Heart right ventricle (tissue), 16 donors: Measurements from ENCODE around the gene FBXW12. TPM values are rescaled to one million over a fixed set of nuclear protein-coding genes. Genes with fewer than 3 reads are reported as not detected.

Experiments
- ATAC-seq, 8 donors: fragments of 200-7000 bp; cut with Tn5 transposase; one replicate each; pipeline ENCODE4 v1.9.1; 2020; ENCODE audit warnings: mild to moderate bottlenecking in 8 of 8, moderate library complexity in 8 of 8, moderate number of reproducible peaks in 1 of 8
- DNase-seq, 2 donors: peaks; one replicate each; pipeline ENCODE4 v3.0.0-alpha.2; 2020
- H3K27ac ChIP-seq, 10 donors: fragments of 200-600 bp; sonication (generic) in 2 of 10; one replicate each; pipeline versions ENCODE4 v1.5.0 to v1.8.0; 2020 to 2022; ENCODE audit warnings: mild to moderate bottlenecking in 3 of 10
- H3K27me3 ChIP-seq, 7 donors: fragments of 200-600 bp; one replicate each; pipeline ENCODE4 v1.8.0; 2021 to 2022; ENCODE audit warnings: mild to moderate bottlenecking in 2 of 7
- H3K36me3 ChIP-seq, 9 donors: fragments of 200-600 bp; sonication (generic) in 1 of 9; one replicate each; pipeline versions ENCODE4 v1.5.0 to v1.8.0; 2020 to 2022; ENCODE audit warnings: mild to moderate bottlenecking in 2 of 9
- H3K4me1 ChIP-seq, 9 donors: fragments of 200-600 bp; sonication (generic) in 1 of 9; one replicate each; pipeline versions ENCODE4 v1.5.0 to v1.8.0; 2020 to 2022; ENCODE audit warnings: mild to moderate bottlenecking in 4 of 9
- H3K4me3 ChIP-seq, 10 donors: fragments of 200-600 bp; sonication (generic) in 2 of 10; one replicate each; pipeline versions ENCODE4 v1.5.0 to v1.8.0; 2020 to 2022; ENCODE audit warnings: mild to moderate bottlenecking in 7 of 10, moderate library complexity in 2 of 10
- H3K9me3 ChIP-seq, 11 donors: fragments of 200-600 bp in 10 of 11; sonication (generic) in 2 of 11; one replicate each; pipeline versions ENCODE4 v1.5.0 to v1.8.0; 2013 to 2022; ENCODE audit warnings: mild to moderate bottlenecking in 2 of 11, control low read depth in 1 of 11, moderate library complexity in 1 of 11
- WGBS, 2 donors: extraction: QIAGEN DNeasy Blood & Tissue Kit; methylation state at CpG; one replicate each; pipeline ENCODE4 v1.1.7; 2013; ENCODE audit warnings: inconsistent platforms in 1 of 2; 5-methylcytosine and 5-hydroxymethylcytosine counted together
- intact Hi-C, 10 donors: fragments of 100-400 bp; cut with DNase I; formaldehyde crosslinking; loops; one replicate each; pipeline versions ENCODE4 v1.11.1 to v1.14.2; 2022
- polyA plus RNA-seq, 2 donors: library from polyadenylated mRNA; stranded (reverse); fragments of 200-250 nt; gene quantifications; one replicate each; pipeline ENCODE4 v1.2.3, GENCODE V29; 2013
- total RNA-seq, 10 donors: library from RNA; stranded (reverse); fragmentation: NEBNext Ultra II Directional in 3 of 10; extraction: Animal tissue kit (Norgen Biotek cat#: 25700) in 3 of 10; gene quantifications; one replicate each; pipeline versions ENCODE4 v1.2.1 to v1.2.4, GENCODE V29; 2021 to 2023
- TF ChIP-seq, protein P1 (sequence below), 9 donors: fragments of 200-600 bp; sonication (generic) in 2 of 9; IDR thresholded peaks; one replicate each; pipeline versions ENCODE4 v1.5.0 to v1.8.0; 2021 to 2022; ENCODE audit warnings: antibody characterized with exemption in 9 of 9, mild to moderate bottlenecking in 5 of 9, moderate library complexity in 1 of 9
- donor health status: Arrhythmogenic right ventricular cardiomyopathy.
- donor health status: ischemic (EF 13 %, LVEDD 7.1; RV severe dilation, severe dysfunction).
- donor health status: healthy with polysubstance abuse.
- donor health status: DM: no; HTN: yes; CAD: no.
- donor health status: DM: no; HTN: no; CAD: no.
- donor health status: ischemic (EF 25% LVEDD 6.9; RV normal size, moderate dysfunction).
- donor health status: ischemic (EF 25% LVEDD 5.7; RV mildly dilated, moderate dysfunction).
- donor health status: healthy.
- donor health status: DM: yes; HTN: yes; CAD: no.
- donor health status: Ischemic cardiomyopathy.
- donor health status: ischemic (EF 35%, LVEDD 5.7; RV mildly dilated, moderate dysfunction).
- donor health status: nonischemic (EF 11% LVEDD 7.7; RV severe dilation, severe dysfunction).
- donor health status: DM: yes; HTN: yes; CAD: no.
- donor health status: PGD.
- donor health status: ischemic (EF 29% LVEDD 5.4; RV normal size, mild dysfunction).
- donor health status: nonischemic (EF 23%, LVEDD 6.1; RV moderate dilation, normal function).

FBXW12 gene
- total and polyA plus RNA-seq, 12 donors: 0.28 to 0.29 TPM; not detected in 10

DNA sequence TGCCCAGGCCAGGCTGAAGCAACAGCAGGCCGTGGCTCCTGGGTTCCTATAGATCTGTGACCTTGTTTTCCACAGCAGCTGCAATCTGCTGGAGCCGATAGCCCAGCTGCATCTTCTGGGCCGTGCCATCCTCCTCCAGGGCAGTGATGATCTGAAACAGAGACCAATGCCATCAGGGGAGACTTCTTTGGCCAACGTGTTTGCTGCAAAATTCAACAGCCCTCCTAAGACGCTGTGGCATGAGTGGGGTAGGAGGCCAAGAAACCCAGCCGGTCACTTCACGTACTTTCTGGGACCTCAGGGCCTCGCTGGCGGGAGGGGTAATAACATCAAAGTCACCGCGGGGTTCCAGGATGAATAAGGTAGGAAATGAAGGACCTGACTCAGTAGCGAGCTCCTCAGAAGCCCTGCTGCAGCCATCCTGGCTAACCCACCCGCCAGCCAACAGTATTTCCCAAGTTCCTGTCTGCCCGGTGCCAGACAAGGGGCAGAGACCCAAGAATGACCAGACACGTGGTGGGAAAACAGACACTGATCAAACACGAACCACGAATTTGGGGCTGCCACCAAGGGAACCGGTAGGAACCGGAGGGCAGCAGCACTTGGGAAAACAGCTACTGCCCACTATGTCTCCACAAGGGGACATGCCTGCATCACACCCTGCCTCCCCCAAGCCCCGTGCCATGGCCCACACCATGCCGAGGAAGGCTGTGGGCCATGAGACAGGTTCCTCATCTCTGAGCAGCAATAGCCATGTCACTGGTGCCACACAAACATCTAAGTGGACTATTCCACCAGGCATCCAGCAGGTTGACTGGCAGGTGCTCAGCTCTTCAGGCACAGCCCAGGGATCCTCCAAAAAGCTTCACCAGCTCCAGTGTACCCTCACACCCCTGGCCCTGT, 32.7 kb downstream of the FBXW12 start:
- intact Hi-C loops: loop anchor here in 6 of 10 donors (5.0 to 10.0 kb wide), 4 partner anchors 33 to 148 kb away; no protein-coding TSS in a partner anchor
- H3K9me3 ChIP-seq: no peaks in the 10 kb centered on the region
- DNase-seq (no peak), ATAC-seq (no peak)
- H3K4me3 ChIP-seq: no peak overlapping the region
- H3K36me3 ChIP-seq: peaks cover 0 to 66% (median 8%) of the 10 kb centered on the region in 9 donors
- WGBS, 2 donors: 87 to 88% methylated on average over 21 of the region's 21 CpGs
- H3K27ac ChIP-seq: no peak overlapping the region
- H3K27me3 ChIP-seq: no peaks in the 10 kb centered on the region
- peaks cover 0 to 11% (median 0%) of the 10 kb centered on the region in 9 donors for H3K4me1 ChIP-seq
- TF ChIP-seq, protein P1, sequence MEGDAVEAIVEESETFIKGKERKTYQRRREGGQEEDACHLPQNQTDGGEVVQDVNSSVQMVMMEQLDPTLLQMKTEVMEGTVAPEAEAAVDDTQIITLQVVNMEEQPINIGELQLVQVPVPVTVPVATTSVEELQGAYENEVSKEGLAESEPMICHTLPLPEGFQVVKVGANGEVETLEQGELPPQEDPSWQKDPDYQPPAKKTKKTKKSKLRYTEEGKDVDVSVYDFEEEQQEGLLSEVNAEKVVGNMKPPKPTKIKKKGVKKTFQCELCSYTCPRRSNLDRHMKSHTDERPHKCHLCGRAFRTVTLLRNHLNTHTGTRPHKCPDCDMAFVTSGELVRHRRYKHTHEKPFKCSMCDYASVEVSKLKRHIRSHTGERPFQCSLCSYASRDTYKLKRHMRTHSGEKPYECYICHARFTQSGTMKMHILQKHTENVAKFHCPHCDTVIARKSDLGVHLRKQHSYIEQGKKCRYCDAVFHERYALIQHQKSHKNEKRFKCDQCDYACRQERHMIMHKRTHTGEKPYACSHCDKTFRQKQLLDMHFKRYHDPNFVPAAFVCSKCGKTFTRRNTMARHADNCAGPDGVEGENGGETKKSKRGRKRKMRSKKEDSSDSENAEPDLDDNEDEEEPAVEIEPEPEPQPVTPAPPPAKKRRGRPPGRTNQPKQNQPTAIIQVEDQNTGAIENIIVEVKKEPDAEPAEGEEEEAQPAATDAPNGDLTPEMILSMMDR (IDR thresholded peaks at IDR 0.05): no peak

DNA sequence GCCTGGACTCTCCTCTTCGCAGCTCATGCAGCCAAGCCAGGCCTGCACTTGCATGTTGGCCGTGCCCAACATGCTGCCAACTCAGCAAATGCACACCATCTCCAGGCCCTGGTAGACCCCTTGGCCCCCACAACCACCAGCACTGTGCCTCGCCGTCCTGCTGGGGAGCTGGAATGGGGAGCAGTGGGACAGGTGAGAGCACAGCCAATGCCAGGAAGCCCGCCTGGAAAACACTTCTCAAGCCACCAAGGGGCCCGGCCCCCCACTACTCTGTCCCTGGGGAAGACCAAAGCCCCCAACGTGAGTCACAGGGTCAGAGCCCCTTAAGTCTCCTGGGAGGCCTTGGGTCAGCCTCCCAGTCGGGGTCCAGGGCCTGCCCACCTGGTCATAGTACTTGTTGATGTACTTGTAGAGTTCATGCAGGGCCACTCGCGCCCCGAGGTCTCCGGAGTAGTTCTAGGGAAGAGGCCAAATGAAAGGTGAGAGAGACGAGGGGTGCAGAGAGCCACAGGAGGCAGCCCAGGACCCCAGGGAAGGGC, 33.4 kb downstream of the FBXW12 start:
- DNase-seq: no peak
- peaks cover 0 to 11% (median 0%) of the 10 kb centered on the region in 9 donors for H3K4me1 ChIP-seq
- no peak overlapping the region for H3K27ac ChIP-seq
- H3K27me3 ChIP-seq: no peaks in the 10 kb centered on the region
- intact Hi-C loops: loop anchor here in 2 of 10 donors (10.0 kb wide), 1 partner anchor 131 kb away; no protein-coding TSS in a partner anchor
- H3K9me3 ChIP-seq: no peaks in the 10 kb centered on the region
- peaks cover 0 to 73% (median 8%) of the 10 kb centered on the region in 9 donors for H3K36me3 ChIP-seq
- no peak for ATAC-seq
- 83 to 84% methylated on average over 13 of the region's 13 CpGs for WGBS, 2 donors
- H3K4me3 ChIP-seq: no peak overlapping the region
- TF ChIP-seq, protein P1 (IDR thresholded peaks at IDR 0.05): no peak

GRCh38 chr3:48405971-48406370, 34.0 kb downstream of the FBXW12 start:
- ATAC-seq (no peak), DNase-seq (no peak)
- Histone ChIP-seq H3K27me3 (no peaks in the 10 kb centered on the region), H3K27ac (no peak overlapping the region), H3K36me3 (peaks cover 0 to 78% (median 11%) of the 10 kb centered on the region in 9 donors), H3K4me1 (peaks cover 0 to 11% (median 0%) of the 10 kb centered on the region in 9 donors), H3K4me3 (no peak overlapping the region), H3K9me3 (no peaks in the 10 kb centered on the region)
- WGBS, 2 donors: 76 to 78% methylated on average over 1 of the region's 1 CpG
- TF ChIP-seq, protein P1 (IDR thresholded peaks at IDR 0.05): no peak
- intact Hi-C loops: loop anchor here in 2 of 10 donors (10.0 kb wide), 1 partner anchor 131 kb away; no protein-coding TSS in a partner anchor
